HTR-8/SVneo (cell line): Measurements from ENCODE around the gene SHROOM3.
"Not testable (repeated sequence)": the region's sequence is repeated elsewhere in the genome, so short reads cannot be mapped to it uniquely, and the experiment has no call there.

Experiments
- DNase-seq: peaks from one replicate; pipeline ENCODE4 v3.0.0; 2011; ENCODE audit warnings: low spot score, mixed read lengths; ENCODE audit not compliant: insufficient read length
- FAIRE-seq: peaks from 2 replicates; lab custom pipeline; 2011; peaks lifted over from hg19 to GRCh38; lab: Jason Lieb, UNC

The SHROOM3 gene

DNA sequence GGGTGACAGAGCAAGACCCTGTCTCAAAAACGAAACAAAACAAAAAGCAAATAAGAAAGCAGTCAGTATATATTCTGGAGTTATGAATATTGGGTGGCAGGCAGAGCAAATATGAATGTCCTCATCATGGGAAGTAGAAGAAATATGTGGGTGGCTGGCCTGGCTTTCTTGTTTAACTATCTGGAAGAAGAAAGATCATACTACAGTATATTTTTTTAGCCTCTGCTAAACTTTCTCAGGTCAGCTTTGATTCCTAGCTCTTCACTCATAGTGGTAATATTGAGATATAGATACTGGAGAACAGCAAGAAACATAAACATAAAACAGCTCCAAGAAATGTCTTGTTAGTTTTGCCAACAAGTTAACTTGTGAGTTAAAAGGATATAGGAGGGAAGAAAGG lies 270.4 kb downstream of the SHROOM3 start:
- no peak for DNase-seq
- no peak for FAIRE-seq

GRCh38 chr4:76706581-76706980 lies 271.6 kb downstream of the SHROOM3 start:
- no peak for DNase-seq
- no peak for FAIRE-seq

GRCh38 chr4:76708971-76709771 lies 274.1 kb downstream of the SHROOM3 start:
- DNase-seq (no peak), FAIRE-seq (no peak)

GRCh38 chr4:76709772-76710090 lies 274.7 kb downstream of the SHROOM3 start:
- FAIRE-seq (no peak), DNase-seq (no peak)

GRCh38 chr4:76712564-76712963 lies 277.5 kb downstream of the SHROOM3 start:
- DNase-seq (no peak), FAIRE-seq (no peak)

GRCh38 chr4:76714226-76714625 lies 279.2 kb downstream of the SHROOM3 start:
- no peak for FAIRE-seq

GRCh38 chr4:76716020-76716419 lies 281.0 kb downstream of the SHROOM3 start:
- DNase-seq (no peak), FAIRE-seq (no peak)

More at GRCh38 chr4:76714226-76714625, 279.2 kb downstream of the SHROOM3 start:
- no peak for DNase-seq

GRCh38 chr4:76716658-76717057 lies 281.6 kb downstream of the SHROOM3 start:
- FAIRE-seq = no peak
- no peak for DNase-seq

GRCh38 chr4:76717431-76717830 lies 282.4 kb downstream of the SHROOM3 start:
- DNase-seq (no peak), FAIRE-seq (no peak)

- DNase-seq (no peak), FAIRE-seq (no peak)
Observed at GRCh38 chr4:76718021-76718420, 283.0 kb downstream of the SHROOM3 start.

DNA sequence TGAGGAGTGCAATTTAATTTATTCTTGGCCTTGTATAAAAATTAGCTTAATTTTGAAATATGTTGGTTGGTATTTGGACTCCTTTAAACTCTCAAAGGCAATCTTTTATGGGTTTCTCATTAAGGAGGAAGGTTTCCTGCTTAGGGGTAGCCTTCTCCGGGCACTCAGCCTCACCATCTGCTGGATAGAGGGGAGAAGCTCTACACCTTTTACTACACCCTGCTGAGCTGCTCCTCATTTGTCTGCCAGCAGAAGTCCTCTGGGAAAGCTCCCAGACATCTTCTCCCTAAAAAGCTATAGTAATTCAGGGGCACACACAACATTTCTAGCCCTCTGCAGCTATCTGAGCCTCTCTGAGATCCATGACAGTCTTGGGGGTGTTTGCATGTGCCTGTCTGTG lies 283.8 kb downstream of the SHROOM3 start:
- no peak for DNase-seq
- no peak for FAIRE-seq

GRCh38 chr4:76720121-76720520 lies 285.1 kb downstream of the SHROOM3 start:
- FAIRE-seq = no peak
- no peak for DNase-seq

- FAIRE-seq, DNase-seq: not testable (repeated sequence)
Observed at GRCh38 chr4:76722146-76722545, 287.1 kb downstream of the SHROOM3 start.

DNA sequence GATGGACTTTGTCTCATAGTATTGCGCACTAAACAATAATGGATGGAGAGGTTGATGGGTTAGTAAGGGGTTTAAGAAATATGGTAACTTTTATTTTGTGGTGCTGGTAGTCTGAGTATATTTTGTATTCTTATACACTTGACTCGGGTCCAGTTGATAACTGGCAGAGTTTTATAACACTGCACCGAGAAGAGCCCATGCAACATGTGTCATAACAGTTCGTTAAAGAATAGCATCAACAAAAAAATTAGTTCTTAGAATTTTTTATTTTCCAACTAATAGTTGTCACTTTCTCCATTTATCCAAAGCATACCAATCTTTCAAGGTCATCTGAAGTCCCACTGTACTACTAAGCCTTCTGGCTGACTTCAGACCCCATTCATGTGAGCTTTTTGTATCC lies 287.8 kb downstream of the SHROOM3 start:
- no peak for FAIRE-seq
- no peak for DNase-seq

- FAIRE-seq (no peak), DNase-seq (no peak)
Observed at GRCh38 chr4:76723373-76723772, 288.3 kb downstream of the SHROOM3 start.

- FAIRE-seq (no peak), DNase-seq (no peak)
Observed at GRCh38 chr4:76723924-76724323, 288.9 kb downstream of the SHROOM3 start.

- no peak for FAIRE-seq
- no peak for DNase-seq
Observed at GRCh38 chr4:76725039-76725438, 290.0 kb downstream of the SHROOM3 start.

GRCh38 chr4:76726176-76726575 lies 291.1 kb downstream of the SHROOM3 start:
- DNase-seq (no peak), FAIRE-seq (no peak)

DNA sequence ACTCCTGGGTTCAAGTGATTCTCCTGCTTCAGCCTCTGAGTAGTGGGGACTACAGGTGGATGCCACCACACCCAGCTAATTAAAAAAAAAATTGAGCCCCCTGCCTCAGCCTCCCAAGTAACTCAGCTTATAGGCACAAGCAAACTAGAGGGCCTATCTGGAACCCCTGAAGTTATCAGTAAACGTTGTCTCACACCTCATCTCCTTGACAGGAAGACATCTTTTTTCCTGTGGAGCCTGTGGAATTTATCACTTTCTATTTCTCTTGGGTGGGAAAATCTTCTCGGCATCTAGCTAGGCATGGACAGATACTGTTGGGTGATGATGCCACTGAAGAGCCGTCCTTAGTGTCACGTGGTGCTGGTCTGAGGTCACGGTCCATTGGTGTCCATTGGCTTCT lies 291.6 kb downstream of the SHROOM3 start:
- FAIRE-seq = no peak
- DNase-seq = no peak

DNA sequence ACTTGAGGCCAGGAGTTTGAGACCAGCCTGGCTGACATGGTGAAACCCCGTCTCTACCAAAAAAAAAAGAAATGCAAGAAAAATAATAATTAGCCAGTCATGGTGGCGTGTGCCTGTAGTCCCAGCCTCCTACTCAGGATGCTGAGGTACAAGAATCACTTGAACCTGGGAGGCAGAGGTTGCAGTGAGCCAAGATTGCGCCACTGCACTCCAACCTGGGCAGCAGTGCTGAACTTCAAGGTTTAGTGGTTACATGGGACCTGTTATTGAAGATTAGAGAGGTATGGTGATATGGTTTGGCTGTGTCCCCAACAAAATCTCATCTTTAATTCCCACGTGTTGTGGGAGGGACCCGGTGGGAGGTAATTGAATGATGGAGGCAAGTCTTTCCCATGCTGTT lies 292.9 kb downstream of the SHROOM3 start:
- not testable (repeated sequence) for DNase-seq, FAIRE-seq

- no peak for FAIRE-seq
Observed at GRCh38 chr4:76729460-76729859, 294.4 kb downstream of the SHROOM3 start.

GRCh38 chr4:76729980-76730379 lies 295.0 kb downstream of the SHROOM3 start:
- DNase-seq = no peak
- FAIRE-seq = no peak

More at GRCh38 chr4:76729460-76729859, 294.4 kb downstream of the SHROOM3 start:
- no peak for DNase-seq
